ENCODE results near the gene KRT9.
"Not testable (repeated sequence)": the region's sequence is repeated elsewhere in the genome, so short reads cannot be mapped to it uniquely, and the experiment has no call there.

KRT9 gene

GRCh38 chr17:41600318-41600717 lies 28.5 kb upstream of the KRT9 start:
- DNase-seq = no peak

- no peak for DNase-seq
Observed at GRCh38 chr17:41599680-41600079, 27.8 kb upstream of the KRT9 start.

GRCh38 chr17:41595585-41595984 lies 23.7 kb upstream of the KRT9 start:
- DNase-seq = no peak

GRCh38 chr17:41594363-41594915 lies 22.6 kb upstream of the KRT9 start:
- no peak for DNase-seq

GRCh38 chr17:41593306-41593981 lies 21.6 kb upstream of the KRT9 start:
- DNase-seq = no peak

- no peak for DNase-seq
Observed at GRCh38 chr17:41592601-41593305, 20.9 kb upstream of the KRT9 start.

- DNase-seq = no peak
Observed at GRCh38 chr17:41589301-41589700, 17.4 kb upstream of the KRT9 start.

- no peak for DNase-seq
Observed at GRCh38 chr17:41588126-41588810, 16.4 kb upstream of the KRT9 start.

GRCh38 chr17:41586863-41587495 lies 15.1 kb upstream of the KRT9 start, which contains the start of gene KRT14:
TSS of gene KRT14 (minus strand) at chr17:41586895. CDS start at chr17:41586834, 61 bp downstream.
- DNase-seq = no peak

- no peak for DNase-seq
Observed at GRCh38 chr17:41585301-41586056, 13.6 kb upstream of the KRT9 start.

- not testable (repeated sequence) for DNase-seq
Observed at GRCh38 chr17:41584331-41584927, 12.6 kb upstream of the KRT9 start.

GRCh38 chr17:41583137-41584127 lies 11.6 kb upstream of the KRT9 start:
- no peak for DNase-seq

- DNase-seq = not testable (repeated sequence)
Observed at GRCh38 chr17:41582061-41582968, 10.5 kb upstream of the KRT9 start.

- no peak for DNase-seq
Observed at GRCh38 chr17:41581366-41582060, 9.7 kb upstream of the KRT9 start.

- no peak for DNase-seq
Observed at GRCh38 chr17:41580687-41581365, 9.0 kb upstream of the KRT9 start.

- no peak for DNase-seq
Observed at GRCh38 chr17:41580244-41580575, 8.4 kb upstream of the KRT9 start.

- peak; percentile 89 for DNase-seq
Observed at GRCh38 chr17:41579484-41580243, 7.8 kb upstream of the KRT9 start.

GRCh38 chr17:41578971-41579370 lies 7.1 kb upstream of the KRT9 start:
- no peak for DNase-seq

All from activated CD8-positive, alpha-beta memory T cell treated with anti-CD3 and anti-CD28 coated beads, Interleukin-2, amount 50 U/mL, for 48 hours (primary cell).